ENCODE results near the gene SMPD4.
"Not testable (repeated sequence)": the region's sequence is repeated elsewhere in the genome, so short reads cannot be mapped to it uniquely, and the experiment has no call there.

SMPD4 gene

DNA sequence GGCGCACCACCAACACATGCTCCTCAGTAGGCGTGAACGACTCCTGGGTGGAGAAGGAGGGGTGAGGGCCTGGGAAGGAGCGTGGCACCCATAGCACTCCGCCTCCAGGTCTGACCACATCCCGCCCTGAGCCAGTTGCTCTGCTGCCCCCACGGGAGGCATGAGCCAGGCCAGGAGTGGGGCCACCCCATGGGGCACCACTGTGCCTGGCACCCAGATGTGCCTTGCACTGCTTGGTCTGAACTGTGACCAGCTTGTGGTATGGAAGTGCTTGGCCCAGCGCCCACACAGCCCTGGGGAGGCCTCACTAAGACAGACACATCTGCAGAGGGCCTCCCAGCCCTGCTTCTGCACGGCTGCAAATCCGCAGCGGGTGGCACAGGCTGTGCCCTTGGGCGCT, 24.0 kb downstream of the SMPD4 start:
- DNase-seq, result not testable (repeated sequence)

DNA sequence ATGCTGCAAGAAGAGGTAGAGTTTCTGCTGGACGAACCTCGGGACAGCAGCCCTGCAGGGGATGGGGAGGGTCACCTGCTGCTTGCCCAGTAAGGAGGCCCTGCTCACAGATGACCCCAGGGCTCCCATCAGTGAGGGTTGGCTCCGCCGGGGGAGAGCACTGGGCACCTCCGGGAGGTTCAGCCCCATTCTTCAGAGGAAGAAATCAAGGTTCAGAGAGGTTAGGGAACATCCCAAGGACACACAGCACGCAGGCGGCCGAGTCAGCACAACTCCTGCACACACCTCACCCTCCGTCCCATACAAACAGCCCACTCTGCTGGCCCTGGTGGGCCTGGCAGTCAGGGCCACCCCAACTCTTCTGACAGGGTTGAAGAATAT, 24.8 kb downstream of the SMPD4 start:
- DNase-seq, result no peak

DNA sequence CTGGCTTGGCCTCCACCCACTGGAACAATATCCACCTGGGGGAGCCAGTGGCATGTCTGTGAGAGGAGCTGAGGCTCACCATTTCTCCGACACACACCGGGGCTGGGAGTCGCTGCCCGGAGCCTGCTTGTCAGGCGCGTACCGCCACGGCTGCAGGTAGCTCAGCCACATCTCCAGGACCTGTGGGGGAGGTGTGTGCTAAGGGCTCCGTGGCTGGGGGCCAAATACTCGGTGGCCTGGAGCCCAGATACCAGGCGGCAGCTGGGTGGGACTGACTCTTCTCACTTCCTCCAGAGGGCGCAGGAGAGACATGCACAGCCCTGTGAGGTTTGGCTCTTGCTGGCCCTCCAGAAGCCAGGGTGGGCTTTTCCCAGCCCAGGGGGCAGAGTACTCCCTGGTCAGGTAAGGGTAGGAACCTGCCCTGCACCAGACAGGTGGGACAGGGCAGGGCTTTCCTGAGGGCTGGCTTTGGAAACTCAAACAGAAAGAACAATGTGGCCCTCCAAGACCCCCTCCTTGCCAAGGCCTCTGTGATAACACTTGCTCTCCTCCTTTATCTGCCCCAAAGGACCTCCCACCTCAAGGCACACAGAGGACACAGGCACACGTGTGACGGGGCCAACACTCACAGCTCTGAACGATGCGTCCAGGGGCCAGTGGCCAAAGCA, 25.3 kb downstream of the SMPD4 start:
- DNase-seq, result not testable (repeated sequence)

DNA sequence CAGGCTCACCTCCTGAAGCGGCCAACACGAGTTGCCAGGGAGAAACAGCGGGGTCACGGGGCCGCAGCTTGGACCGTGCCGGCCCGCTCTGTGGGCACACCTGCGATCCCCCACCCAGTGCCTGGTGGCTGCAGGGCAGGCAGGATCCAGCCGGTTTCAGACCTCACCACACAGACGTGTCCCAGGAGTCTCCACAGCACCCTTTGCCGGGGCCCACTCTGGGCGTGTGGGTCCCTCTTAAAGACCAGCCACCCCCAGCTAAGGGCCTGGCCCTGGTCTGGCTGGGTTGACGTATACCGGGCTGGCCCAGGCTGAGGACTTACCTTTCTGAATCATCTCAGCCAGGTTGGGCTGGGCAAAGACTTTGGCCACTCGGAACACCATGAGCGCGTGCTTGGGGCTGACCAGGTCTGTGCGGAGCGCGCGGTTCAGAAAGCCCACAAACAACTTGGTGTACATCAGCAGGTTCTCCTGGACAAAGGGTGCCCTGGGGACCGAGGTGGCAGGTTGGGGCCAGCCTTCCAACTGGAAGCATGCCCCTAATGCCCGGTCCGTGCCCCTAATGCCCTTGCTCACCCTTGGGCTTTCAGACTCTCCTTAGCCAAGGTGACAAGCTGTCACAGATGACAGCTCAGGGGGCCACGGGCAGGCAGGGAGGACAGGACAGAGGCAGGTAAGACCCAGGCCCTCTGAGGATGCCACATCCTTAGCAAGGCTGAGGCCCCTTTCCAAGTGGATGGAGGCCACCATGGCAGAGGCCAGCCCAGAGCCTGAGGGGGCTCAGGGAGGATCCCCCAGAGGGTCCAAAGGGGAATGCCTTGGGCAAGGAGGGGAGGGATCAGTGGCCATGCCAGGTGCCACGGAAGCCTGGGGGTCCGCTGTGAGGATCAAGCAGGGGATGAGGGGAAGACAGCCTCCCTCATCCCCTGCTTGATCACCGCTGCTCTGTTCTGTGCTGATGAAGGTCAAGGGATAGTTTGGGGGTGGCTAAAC, 26.3 kb downstream of the SMPD4 start:
- no peak for DNase-seq

DNA sequence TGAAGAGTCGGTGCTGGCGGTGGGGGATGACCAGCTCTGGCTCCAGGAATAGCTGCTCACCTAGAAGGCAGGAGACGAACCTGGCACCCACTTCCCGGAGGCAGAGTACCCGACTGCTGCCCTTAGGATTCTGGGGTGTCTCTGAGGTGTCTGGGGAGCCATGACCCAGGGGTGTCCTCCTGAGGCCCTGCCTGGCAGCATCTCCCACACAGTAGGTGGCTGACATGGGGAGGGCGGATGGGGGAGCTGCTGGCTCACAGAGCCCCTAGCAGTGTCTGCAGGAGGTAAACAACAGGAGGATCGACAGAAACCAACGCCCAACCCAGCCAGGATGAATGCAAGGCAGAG, 27.0 kb downstream of the SMPD4 start:
- DNase-seq, result not testable (repeated sequence)

DNA sequence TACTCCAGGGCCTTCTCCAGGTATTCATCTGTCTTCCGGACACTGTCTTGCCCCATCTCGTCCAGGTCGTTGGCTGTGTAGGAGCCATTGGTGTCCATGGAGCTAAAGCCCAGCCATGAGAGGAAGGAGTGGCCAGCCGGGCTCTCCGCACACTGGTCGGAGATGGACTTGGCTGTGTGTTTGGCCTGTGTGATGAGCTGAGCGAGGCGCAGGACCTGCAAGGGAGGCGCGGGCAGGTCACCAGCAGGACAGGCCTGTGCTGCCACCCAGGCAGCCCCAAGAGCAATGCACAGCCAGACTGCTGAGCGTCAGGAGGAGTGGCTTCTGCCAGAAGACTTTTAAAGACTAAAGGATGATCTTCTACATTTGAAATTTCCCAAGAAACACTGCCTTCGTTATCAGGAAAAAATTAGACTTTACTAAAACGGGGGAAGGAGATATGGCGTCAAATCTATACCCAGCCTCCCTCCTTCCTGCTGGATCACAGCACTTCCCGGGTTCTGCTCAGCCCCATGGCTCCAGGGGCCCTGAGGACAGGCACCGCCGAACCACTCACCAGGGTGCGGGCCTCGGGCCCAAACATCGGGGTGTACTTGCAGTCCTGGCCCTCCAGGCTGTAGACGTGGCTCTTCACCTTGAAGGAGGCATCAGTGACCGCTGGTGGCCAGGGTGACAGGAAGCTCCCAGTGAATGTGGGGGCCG, 27.5 kb downstream of the SMPD4 start:
- DNase-seq, result not testable (repeated sequence)

DNA sequence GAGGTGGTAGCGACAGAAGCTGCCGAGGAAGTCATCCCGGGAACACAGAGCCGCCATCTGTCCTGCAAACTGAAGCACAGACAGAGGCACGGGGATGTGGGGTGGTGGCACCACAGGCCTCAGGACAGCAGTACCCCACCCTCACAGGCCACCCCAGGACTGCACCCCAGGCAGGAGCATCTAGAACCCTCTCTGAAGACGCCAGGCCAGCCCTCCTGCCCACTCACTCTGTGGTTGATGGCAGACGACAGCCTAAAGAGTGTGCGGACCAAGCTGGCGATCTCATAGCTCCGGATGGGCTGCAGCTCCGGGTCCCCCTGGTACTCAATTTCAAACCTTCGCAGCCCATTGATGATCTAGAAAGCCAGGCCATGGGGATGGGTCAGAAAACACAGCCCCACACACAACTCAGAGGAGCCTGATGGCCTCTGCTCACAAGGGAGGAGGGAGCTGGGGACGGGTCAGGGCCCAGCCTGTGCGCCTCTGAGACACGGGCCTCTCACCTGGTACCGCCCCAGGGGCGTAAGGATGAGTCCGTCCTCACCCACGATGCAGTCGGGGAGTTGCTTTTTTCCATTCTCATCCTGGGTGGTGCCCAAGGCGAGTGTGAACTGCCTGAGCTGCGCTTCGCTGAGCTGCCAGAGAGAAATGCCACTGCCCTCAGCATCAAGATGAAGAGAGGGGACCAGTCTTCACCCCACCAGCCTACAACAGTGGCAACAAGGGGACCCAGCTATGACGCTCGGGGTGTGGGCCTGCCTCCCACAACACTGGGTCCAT, 28.4 kb downstream of the SMPD4 start:
- DNase-seq, result no peak

DNA sequence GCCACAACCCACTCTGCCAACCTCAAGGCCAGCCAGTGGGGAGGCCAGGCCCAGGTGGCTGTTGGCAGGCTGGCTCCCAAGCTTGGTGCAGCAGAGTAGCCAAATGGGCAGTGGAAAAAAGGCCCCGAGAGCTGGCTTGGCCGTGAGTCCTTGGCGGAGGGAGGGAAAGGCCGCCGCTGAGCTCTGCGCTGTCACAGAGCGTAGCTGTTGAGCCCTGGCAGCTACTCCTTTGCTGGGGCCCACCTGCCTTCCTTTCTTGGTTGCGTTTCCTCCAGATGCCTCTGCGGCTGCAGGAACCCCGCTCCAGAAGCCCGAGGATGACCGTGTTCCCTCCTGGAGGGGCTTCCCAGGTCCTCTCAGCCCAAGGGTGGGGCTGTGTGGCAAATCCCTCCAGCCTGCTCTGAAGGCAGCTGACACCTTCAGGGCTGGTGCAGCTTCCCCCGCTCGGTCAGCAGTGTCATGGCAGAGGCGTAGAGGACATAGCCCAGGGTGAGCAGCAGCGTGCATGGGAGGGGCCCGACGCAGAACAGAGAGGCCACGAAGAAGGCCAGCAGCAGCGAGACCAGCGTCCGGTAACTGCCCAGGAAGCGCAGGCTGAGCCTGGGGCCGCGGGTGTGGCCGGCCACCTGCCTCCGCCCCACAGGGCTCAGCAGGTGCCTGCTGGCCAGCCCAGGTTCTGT, 29.1 kb downstream of the SMPD4 start:
- not testable (repeated sequence) for DNase-seq

DNA sequence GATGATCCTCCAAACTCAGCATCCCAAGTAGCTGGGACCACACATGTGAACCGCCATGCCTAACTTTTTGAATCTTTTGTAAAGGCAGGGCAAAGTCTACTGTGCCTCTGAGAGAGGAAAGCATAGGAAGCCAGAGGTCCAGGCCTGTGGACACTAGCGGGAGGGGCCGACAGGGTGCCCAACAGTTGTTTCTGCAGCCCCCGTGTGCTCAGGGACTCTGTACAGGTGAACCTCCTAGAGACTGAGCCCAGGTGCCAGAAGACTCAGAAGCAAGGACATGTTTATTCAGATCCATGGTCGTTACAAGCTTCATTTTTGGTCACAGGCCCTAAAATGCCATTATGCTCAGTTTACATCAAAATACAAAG, 30.3 kb downstream of the SMPD4 start:
- DNase-seq, result not testable (repeated sequence)

DNA sequence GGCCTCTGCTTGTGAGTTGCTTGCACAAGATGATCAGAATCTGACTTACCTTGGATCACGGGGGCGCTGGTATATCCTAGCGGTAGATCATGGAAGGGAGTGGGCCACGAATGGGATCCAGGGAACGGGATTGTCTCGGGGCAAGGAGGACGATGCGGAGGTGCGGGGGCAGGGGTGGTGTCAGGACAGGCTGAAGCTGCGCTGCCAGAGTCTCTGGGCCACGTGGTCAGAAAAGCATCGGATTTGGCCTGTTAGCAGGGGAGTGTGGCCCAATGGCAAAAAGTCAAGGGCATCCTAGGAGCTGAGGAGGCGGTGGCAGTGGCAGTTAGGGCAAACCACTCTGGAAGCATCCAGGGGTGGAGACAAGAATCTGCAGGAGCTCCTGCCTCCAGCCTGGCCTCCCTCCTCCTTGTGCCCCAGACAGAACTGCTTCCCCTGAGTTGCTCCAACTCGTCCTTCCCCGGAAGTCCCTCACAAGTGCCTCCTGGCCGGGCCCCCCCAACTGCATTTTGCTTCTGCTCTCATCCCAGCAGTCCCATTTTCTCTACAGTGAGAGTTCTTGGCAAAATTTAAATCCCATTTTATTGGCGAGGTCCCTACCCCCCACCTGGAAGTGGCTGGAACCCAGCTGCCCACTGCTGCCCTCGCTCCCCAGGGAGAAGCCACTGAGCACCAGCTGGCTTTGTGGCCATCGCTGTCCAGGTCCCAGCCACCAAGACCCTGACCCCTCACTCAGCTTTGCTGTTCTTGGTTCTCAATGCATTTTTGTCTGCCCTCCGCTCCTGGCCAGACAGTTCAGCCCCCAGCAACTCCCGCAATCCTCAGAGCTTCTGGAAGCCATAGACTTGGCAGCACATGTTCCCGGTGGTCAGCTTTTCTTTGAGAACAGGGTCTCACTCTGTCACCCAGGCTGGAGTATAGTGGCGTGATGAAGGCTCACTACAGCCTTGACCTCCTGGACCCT, 30.9 kb downstream of the SMPD4 start:
- DNase-seq, result no peak

DNA sequence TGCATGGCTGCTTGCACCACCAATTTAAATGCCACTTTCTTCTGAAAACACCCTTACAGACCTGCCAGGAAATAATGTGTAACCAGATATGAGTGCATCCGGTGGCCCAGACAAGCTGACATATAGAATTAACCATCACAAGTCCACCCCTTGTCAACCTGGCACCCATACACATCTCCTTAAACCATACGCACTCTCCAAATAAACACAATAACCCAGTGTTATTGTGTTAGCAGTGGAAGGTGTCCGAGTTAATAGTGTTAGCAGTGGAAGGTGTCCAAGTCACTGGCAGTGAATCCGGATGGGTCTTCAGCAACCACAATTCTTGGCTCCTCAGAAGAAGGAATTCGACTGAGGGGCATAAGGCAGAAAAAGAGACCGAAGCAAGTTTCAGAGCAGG, 32.9 kb downstream of the SMPD4 start:
- not testable (repeated sequence) for DNase-seq

DNA sequence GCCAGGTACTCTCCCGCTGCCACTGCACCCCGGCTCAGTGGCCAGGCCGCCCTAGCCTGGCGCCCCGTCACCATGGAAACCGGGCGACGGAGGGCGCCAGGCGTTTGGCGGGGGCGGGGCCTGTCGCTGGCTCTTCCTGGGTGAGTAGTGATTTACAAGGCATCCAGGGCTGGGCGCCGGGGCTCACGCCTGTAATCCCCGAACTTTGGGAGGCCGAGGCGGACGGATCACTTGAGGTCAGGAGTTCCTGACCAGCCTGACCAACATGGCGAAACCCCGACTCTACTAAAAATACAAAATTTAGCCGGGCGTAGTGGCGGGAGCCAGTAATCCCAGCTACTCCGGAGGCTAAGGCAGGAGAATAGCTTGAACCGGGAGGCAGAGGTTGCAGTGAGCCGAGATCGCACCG, 36.4 kb downstream of the SMPD4 start, which contains the start of gene CCDC74B:
TSS of gene CCDC74B (minus strand) at position 107 of the 409 bp plus-strand sequence. CDS start 116 bp downstream, outside the sequence.
- not testable (repeated sequence) for DNase-seq

DNA sequence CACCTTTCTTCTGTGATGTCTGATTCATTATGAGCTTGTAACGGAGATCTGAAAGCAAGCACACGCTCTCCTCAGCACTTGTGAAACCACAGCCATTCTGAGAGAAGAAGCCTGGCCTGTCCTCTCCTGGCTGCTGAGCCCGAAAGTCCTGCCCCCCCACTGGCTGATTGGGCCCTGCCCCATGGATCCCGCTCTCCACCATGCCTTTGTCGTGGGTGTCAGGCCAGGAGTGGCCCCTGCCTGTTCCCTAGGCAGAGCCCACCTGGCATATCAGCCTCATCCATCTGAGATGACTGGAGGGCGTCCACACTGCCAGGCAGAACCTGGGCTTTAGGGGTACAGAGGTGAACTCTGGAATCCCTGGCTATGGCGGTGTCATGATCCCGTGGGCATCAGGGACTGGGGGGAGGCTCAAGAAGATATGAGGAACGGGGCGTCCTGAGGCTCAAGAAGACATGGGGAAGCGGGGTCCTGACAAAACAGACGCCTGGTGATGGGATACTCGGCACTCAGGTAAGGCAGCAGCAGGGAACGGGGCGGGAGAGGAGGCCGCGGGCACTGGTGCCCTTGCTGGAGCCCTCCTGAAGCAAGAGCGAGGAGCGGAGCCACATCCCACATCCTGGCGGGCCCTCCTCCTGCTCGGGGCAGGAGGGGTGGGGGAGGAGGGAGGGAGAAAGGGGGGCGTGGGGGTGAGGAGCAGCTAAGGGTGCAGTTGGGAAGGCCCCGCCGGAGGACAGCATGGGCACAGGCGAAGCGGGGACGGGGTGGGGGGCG, 37.9 kb downstream of the SMPD4 start:
- DNase-seq, result not testable (repeated sequence)

DNA sequence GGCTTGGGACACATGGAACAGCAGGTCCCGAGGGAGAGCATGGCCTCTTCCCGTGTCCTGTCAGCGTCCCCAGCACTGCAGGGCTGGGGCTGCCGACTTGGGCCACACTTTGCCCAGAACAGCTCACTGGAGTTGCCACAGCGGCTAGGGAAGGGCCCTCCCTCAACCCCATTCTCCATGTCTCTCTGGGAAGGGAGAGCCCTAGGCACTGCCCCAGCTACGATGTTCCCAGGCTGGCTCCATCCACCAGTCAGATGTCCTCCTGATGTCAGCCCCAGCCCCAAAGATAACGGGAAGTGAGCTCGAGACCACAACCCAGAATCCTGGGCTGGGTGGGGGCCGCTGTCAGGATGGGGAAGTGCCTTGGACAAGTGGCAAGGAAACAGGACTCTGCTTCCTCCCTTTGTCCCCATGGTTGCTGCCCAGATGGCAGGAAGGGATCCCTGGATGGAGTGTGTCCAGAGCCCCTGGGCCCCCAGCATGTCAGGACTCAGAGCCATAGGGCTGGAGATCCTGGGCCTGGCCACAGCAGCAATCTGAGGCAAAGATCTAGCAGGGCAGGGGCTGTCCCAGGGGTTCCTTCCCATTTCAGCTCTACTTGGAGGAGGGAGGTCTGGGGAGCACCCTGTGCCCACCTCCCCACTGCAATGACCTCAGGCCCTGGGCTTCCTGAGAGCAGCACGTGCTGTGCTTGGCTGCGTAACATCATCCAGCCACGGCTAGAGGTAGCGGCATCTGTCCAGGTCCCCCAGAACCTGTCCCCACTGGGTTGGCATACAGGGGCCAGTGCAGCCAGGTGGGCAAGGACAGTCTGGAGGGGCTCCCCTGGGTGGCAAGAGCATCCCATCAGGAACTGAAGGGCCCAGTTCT, 38.8 kb downstream of the SMPD4 start:
- DNase-seq, result not testable (repeated sequence)

DNA sequence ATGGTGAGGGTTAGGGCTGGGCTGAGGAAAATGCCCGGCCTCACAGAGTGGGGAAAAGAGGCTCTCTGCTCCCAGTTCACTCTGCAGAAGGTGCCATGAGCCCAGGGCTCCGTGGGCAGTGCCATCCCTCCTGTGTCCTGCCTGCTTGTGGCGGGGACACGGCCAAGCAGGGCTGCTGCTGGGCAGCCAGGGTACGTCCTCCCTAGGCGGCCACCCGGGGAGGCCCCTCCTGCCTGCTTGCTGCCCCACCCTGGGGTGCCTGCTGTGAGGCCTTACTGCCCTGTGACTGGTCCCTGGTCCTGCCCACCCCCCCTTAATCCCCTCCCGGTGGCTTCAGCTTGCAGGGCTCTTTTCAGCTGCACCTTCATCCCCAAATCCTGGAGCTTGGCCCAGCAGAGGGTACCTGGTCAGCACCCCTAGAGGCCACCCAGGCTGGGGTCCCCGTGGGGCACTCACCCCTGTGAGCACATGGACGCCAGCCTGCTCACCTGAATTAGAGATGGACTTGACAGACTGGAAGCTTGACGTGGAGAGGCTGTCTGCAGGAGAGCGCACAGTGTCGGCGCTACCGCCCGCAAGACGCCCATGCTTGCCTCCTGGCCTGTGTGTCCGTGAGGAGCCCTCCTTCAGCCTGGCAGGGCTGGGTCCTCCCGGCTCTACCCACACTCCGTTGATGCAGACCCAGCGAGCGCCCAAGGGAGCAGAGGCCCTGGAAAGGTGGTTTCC, 39.6 kb downstream of the SMPD4 start:
- not testable (repeated sequence) for DNase-seq

DNA sequence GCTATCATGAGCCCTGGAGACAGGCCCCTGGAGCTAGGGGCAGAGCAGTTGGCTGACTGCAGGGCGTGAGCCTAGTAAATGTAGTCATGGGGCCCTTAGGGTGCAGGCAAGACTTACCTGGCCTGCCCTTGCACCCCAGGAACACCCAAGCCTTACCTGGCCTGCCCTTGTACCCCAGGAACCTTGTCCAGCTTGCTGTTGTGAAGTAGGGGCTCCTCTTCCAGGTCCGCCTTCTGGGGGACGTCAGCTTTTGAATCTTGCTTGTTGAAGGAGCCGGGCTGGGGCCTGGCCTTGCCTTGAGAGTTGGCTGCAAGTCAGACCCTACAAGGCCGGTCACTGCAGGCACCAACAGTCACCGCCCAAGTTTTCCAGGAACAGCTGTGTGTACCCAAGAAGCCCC, 40.4 kb downstream of the SMPD4 start:
- not testable (repeated sequence) for DNase-seq

DNA sequence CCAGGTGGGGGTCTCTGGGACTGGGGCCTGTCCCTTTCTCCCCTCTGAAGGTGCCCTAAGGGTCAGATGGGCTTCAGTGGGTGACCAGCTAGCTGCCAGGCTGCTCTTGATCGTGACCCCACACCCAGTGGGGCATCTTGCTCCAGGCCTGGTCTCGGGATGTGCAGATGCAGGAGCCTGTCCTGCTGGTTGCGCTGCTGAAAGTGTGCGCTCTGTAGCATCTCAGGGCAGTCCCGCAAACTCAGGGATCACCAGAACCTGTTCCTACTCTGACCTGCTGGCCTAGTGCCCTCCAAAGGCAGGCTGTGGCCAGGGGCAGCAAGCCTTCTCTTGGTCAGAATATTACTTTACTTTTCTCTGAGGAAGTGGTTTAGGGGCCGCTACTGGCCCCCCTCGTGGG, 40.9 kb downstream of the SMPD4 start:
- not testable (repeated sequence) for DNase-seq

All from NCI-H226 (cell line).